Gastroesophageal sphincter (tissue), 3 donors: ENCODE data around the gene CLCNKB.

Experiments used
- CTCF ChIP-seq, 4 experiments: fragments of 200-600 bp in 2 of 4; fragments of 450-650 bp in 2 of 4; sonication (generic) in 1 of 4; IDR thresholded peaks; one replicate each; pipeline ENCODE4 v1.5.1; 2017 to 2019; ENCODE audit warnings: antibody characterized with exemption in 4 of 4, mild to moderate bottlenecking in 2 of 4, moderate library complexity in 2 of 4
- POLR2AphosphoS5 ChIP-seq: sonication (generic); formaldehyde crosslinking; IDR thresholded peaks from one replicate; pipeline ENCODE4 v1.6.1; 2017; ENCODE audit warnings: antibody characterized with exemption

- no peak for TF ChIP-seq CTCF (IDR thresholded peaks at IDR 0.05)
- no peak for TF ChIP-seq POLR2AphosphoS5
Observed at GRCh38 chr1:16043521-16043920, at the start of gene CLCNKB.
